ENCODE results near the gene SFXN3. TPM values are rescaled to one million over a fixed set of nuclear protein-coding genes. Genes with fewer than 3 reads are reported as not detected.

SFXN3 gene
- total RNA-seq, 1 donor from 2014 or later: 15.3 TPM

GRCh38 chr10:101011517-101012423, 19.3 kb upstream of the SFXN3 start:
- peak overlapping the region; percentile 21 for H3K27ac Mint-ChIP-seq
- DNase-seq (ENCODE audit: extremely low spot score, unreplicated experiment): no peak
- H3K4me1 Mint-ChIP-seq (ENCODE audit: unreplicated experiment): peaks cover 31% of the 10 kb centered on the region
- peaks cover 18% of the 10 kb centered on the region for H3K27me3 Mint-ChIP-seq
- H3K4me3 Mint-ChIP-seq: no peak overlapping the region
- no peaks in the 10 kb centered on the region for H3K9me3 Mint-ChIP-seq
- H3K36me3 Mint-ChIP-seq: no peaks in the 10 kb centered on the region
- peak; percentile 66 for TF ChIP-seq CTCF (conservative IDR thresholded peaks at IDR 0.05)

DNA sequence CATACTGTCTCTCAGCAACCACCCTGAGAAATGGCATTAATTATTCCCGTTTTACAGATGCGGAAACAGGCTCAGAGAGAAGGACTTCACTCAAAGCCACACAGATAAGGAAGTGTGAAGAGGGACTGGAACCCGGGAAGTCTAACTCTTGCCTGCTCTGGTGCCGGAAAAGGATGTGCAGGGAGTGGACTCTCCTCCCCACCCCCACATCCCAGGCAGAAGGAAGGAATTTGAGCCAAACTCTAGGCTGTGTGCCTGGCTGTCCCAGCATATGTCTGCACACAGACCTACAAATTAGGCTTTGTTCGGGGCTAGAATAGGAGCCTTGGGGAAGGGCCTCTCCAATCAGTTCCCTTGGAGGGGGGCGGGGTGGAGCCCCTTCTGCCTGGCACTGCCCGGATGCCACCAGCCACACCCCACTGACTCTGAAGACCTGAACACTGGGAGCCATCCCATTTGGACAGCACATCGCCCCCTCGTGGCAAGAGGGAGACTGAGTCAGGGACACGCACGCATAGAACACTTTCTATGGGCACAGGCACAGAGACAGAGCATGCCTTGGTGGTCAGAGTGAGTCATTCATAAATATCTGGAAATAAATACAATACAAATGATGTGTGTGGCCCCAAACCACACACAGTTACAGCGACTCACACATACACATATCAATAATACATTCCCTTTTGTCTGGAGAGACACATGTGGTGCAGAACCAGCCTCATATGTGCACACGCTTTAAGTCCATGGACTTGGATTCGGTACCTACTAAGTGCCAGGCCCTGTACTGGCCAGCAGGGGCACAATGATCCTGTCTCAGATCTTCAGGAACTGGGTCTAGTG, 18.3 kb upstream of the SFXN3 start:
- no peak overlapping the region for H3K4me3 Mint-ChIP-seq
- peaks cover 31% of the 10 kb centered on the region for H3K4me1 Mint-ChIP-seq (ENCODE audit: unreplicated experiment)
- peak; percentile 86 for DNase-seq (ENCODE audit: extremely low spot score, unreplicated experiment)
- TF ChIP-seq CTCF (conservative IDR thresholded peaks at IDR 0.05): peak; percentile 96
- H3K27me3 Mint-ChIP-seq: peaks cover 28% of the 10 kb centered on the region
- no peaks in the 10 kb centered on the region for H3K36me3 Mint-ChIP-seq
- no peaks in the 10 kb centered on the region for H3K9me3 Mint-ChIP-seq
- H3K27ac Mint-ChIP-seq: peak overlapping the region; percentile 62

DNA sequence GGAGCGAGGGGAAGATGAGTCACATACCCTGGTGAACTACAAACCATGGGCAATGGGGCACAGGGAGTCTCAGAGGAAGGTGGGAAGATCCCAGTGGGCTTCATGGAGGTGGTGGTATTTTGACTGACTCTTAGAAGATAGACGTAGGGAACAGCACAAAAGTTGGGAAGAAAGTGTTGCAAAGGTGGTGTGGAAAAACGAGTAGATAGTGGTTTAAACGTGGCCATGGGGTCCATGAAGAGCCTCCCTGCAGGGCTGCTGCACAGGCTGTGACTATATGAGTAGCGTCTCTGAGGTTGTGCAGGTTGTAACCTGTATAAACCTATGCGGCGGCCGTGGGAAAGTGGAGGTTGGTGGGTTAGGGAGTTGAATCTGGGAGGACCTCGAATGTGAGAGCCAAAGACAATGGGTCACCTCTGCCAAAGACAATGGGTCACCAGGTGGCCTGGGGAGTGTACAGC, 17.6 kb upstream of the SFXN3 start:
- H3K9me3 Mint-ChIP-seq: no peaks in the 10 kb centered on the region
- H3K36me3 Mint-ChIP-seq: no peaks in the 10 kb centered on the region
- no peak for DNase-seq (ENCODE audit: extremely low spot score, unreplicated experiment)
- peak overlapping the region; percentile 62 for H3K27ac Mint-ChIP-seq
- no peak overlapping the region for H3K4me3 Mint-ChIP-seq
- H3K4me1 Mint-ChIP-seq (ENCODE audit: unreplicated experiment): peaks cover 34% of the 10 kb centered on the region
- no peak for TF ChIP-seq CTCF (conservative IDR thresholded peaks at IDR 0.05)
- peaks cover 30% of the 10 kb centered on the region for H3K27me3 Mint-ChIP-seq

GRCh38 chr10:101014230-101014884, 16.7 kb upstream of the SFXN3 start:
- peak overlapping the region; percentile 68 for H3K27ac Mint-ChIP-seq
- H3K4me3 Mint-ChIP-seq: peak overlapping the region; percentile 54
- no peaks in the 10 kb centered on the region for H3K36me3 Mint-ChIP-seq
- peaks cover 37% of the 10 kb centered on the region for H3K4me1 Mint-ChIP-seq (ENCODE audit: unreplicated experiment)
- TF ChIP-seq CTCF (conservative IDR thresholded peaks at IDR 0.05): peak; percentile 89
- DNase-seq (ENCODE audit: extremely low spot score, unreplicated experiment): peak; percentile 88
- H3K27me3 Mint-ChIP-seq: peaks cover 33% of the 10 kb centered on the region
- no peaks in the 10 kb centered on the region for H3K9me3 Mint-ChIP-seq

GRCh38 chr10:101014966-101015581, 16.0 kb upstream of the SFXN3 start:
- H3K27ac Mint-ChIP-seq: no peak overlapping the region
- no peaks in the 10 kb centered on the region for H3K9me3 Mint-ChIP-seq
- H3K36me3 Mint-ChIP-seq: no peaks in the 10 kb centered on the region
- H3K4me1 Mint-ChIP-seq (ENCODE audit: unreplicated experiment): peaks cover 37% of the 10 kb centered on the region
- peaks cover 33% of the 10 kb centered on the region for H3K27me3 Mint-ChIP-seq
- no peak for DNase-seq (ENCODE audit: extremely low spot score, unreplicated experiment)
- TF ChIP-seq CTCF (conservative IDR thresholded peaks at IDR 0.05): no peak
- no peak overlapping the region for H3K4me3 Mint-ChIP-seq

Measured in type B pancreatic cell (in vitro differentiated cells).